Dermis microvascular lymphatic vessel endothelial cell (primary cell): Measurements from ENCODE around the gene PLBD1. TPM values are rescaled to one million over a fixed set of nuclear protein-coding genes. Genes with fewer than 3 reads are reported as not detected.
A peak's percentile ranks its signal among the peaks of the same experiment; 100 is the strongest.

Experiments
- DNase-seq, 2 donors: peaks; one replicate each; pipeline versions ENCODE4 v3.0.0 to v3.0.0-alpha.2; 2010; ENCODE audit warnings: low read depth in 2 of 2
- total RNA-seq: library from RNA; depleted of rRNA; stranded (reverse); fragments of >200 nt; gene quantifications from 2 replicates; pipeline ENCODE4 v1.2.1, GENCODE V29; 2014

PLBD1 gene
- total RNA-seq, 1 donor from 2014 or later: 1.0 TPM

GRCh38 chr12:14505626-14506596 is 61.8 kb downstream of the PLBD1 start:
- DNase-seq: no peak

GRCh38 chr12:14495326-14495725 is 72.4 kb downstream of the PLBD1 start:
- DNase-seq: no peak

DNA sequence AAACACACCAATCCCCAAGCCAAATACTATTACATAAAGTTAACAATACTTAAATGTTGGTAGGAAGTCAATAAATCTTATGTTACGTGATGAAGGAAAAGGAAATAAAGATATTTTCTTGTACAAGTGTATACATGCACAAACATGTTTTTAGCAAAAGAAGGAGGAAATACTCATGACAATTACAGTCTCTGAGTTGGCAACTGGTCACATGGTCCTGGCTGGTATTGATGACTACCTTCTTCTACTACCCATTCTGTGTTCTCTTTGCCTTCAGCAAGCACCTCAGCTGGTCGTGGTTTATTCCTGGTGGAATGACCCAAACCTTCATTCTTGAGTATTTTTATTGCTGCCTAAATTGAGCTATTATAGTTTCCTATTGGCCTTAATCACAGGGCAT is 84.8 kb downstream of the PLBD1 start:
- peak in 1 of 2 donors; percentile 18 for DNase-seq

GRCh38 chr12:14482361-14482760 is 85.3 kb downstream of the PLBD1 start:
- no peak for DNase-seq

GRCh38 chr12:14481201-14481600 is 86.5 kb downstream of the PLBD1 start:
- DNase-seq: no peak

DNA sequence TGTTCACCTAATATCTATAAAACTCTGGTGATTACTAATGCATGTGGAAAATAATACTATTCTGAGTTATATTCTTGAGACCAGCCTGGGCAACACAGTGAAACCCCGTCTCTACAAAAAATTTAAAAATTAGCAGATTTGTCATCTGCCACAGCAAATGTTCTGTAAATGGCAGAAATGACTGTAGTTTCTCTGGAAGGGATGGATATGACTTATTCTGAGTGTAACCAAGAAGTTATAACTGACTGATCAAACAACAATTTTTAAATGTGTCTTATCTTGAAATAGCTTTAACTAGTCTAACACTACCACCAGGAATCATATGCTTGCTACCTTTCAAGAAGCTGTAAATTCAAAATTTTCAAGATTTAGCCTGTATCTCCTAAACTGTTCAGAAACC is 88.7 kb downstream of the PLBD1 start:
- DNase-seq: no peak

- DNase-seq: peak; percentile 24 to 27
These were observed 93.9 kb downstream of the PLBD1 start for GRCh38 chr12:14473707-14474287.

DNA sequence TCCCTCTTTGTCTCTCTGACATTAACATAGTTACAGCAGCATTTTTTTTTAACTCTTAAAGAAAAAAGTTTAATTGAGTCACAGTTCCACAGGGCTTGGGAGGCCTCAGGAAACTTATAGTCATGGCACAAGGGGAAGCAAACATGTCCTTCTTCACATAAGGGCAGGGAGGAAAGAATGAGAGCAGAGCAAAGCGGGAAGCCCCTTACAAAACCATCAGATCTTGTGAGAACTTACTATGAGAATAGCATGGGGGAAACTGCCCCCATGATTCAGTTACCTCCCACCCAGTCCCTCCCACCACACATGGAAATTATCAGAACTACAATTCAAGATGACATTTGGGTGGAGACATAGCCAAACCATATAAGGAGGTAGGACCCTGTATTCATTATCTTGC is 96.2 kb downstream of the PLBD1 start:
- DNase-seq: no peak

DNA sequence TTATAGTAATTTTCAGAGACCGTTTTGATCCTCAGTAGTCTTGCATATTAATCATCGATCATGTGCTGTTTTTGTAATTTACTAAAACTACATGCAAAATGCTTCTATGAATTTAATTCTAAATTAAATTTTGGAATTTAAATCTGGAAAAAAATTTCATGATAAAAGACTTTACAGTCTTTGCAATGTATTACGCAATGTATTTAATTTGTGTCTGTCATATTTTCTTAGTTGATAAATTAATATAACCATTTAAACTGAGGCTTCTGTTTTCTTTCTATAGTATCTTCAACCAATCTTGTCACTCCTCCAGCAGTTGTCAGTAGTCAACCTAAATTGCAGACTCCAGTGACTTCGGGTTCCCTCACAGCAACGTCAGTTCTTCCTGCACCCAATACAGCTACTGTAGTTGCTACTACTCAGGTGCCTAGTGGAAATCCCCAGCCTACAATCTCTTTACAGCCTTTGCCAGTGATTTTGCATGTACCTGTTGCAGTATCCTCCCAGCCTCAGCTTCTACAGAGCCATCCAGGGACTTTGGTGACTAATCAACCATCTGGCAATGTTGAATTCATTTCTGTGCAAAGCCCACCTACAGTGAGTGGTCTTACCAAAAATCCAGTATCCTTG is 107.4 kb downstream of the PLBD1 start:
- no peak for DNase-seq

DNA sequence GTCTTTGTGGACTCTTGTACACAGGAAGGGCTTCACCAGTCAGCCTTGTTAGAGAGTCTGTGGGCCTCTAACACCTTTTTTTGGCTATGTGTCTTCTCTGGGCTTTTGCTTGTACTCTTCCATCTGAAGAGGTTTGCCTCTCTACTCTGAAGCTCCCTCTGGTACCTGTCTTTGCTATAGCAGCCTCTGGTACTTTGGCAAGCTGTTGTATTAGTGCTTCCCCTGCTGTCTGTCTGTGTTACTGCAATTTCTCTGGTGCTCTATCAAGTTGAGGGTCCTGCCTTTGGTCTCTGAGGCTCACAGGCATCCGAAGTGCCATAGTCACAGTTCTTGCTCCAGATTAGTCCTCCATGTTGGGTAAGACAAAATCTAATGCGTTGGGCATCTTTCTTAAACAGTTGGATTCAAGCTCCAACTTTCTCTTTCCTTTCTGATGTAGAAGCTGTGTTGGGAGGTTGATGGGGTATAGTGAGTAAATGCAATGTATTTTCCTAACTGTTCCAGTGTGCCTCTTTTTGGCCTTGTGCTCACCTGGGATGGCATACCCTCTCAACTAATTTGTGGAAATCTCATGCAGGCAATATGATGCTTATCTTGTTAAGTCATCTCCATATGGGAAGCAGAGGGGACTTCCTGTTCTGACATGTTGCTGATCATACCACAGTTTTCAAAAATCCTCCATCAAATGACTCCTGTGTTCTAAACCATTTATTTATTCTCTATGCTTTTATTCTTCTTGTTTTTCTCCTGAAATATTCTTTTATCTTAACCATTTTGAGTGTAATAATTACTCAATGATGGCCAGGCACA is 113.4 kb downstream of the PLBD1 start:
- peak; percentile 22 to 63 for DNase-seq

Other genes starting within 250 kb of the PLBD1 start
- gene ATF7IP, start 202.2 kb downstream of the PLBD1 start, total RNA-seq: 14.4 and 14.9 TPM in 2 replicates
- not detected in 2 replicates for gene GUCY2C, start 128.7 kb upstream of the PLBD1 start, total RNA-seq
- gene WBP11, start 235.6 kb upstream of the PLBD1 start, total RNA-seq: 12.0 and 14.6 TPM in 2 replicates
- gene C12orf60, start 235.8 kb upstream of the PLBD1 start, total RNA-seq: 0.63 and 0.77 TPM in 2 replicates
- gene SMCO3, start 246.3 kb upstream of the PLBD1 start, total RNA-seq: 0.89 and 1.4 TPM in 2 replicates